ENCODE measurements around the gene ZNF771. TPM values are rescaled to one million over a fixed set of nuclear protein-coding genes. Genes with fewer than 3 reads are reported as not detected.
A peak's percentile ranks its signal among the peaks of the same experiment; 100 is the strongest.

The ZNF771 gene
- total RNA-seq, 1 experiment from 2014 or later = 19.0 TPM

GRCh38 chr16:30380072-30380802 lies 27.2 kb upstream of the ZNF771 start:
- H4K20me1 ChIP-seq (ENCODE audit: insufficient read depth) = no peaks in the 10 kb centered on the region
- peaks cover 19% of the 10 kb centered on the region for H3K4me1 ChIP-seq (replicated peaks; ENCODE audit: insufficient read depth)
- no peak for DNase-seq
- no peaks in the 10 kb centered on the region for H3K9me2 ChIP-seq (ENCODE audit: insufficient read depth)
- H3K27ac ChIP-seq = no peak overlapping the region
- intact Hi-C loops (cut with micrococcal nuclease; ENCODE audit: unreplicated experiment) = no loop called here
- H3K27me3 ChIP-seq (ENCODE audit: insufficient read depth, low read depth) = no peaks in the 10 kb centered on the region
- peaks cover 13% of the 10 kb centered on the region; the same call in 1 of the 2 replicates for H3K79me2 ChIP-seq (ENCODE audit: low read depth)
- no peak for TF ChIP-seq CTCF (conservative IDR thresholded peaks at IDR 0.05)
- TF ChIP-seq EZH2 (IDR thresholded peaks at IDR 0.05; ENCODE audit: low read depth) = no peak
- TSS peak; percentile 51 for BruUV-seq (replicated peaks)
- no peaks in the 10 kb centered on the region for H3K36me3 ChIP-seq (ENCODE audit: low read depth)
- H3K4me3 ChIP-seq = no peak overlapping the region
- H3F3A ChIP-seq (ENCODE audit: insufficient read depth, low read depth) = peaks cover 31% of the 10 kb centered on the region
- H2AFZ ChIP-seq = no peak overlapping the region
- CTCF ChIA-PET = interaction anchor here (0.6 kb wide), 1 partner anchor 16 kb away, joined by 5 read pairs; no protein-coding TSS in a partner anchor
- no peaks in the 10 kb centered on the region for H3K9me3 ChIP-seq (ENCODE audit: insufficient read depth, low read depth)
- POLR2A ChIA-PET (ENCODE audit: unreplicated experiment) = interaction anchor here (0.7 kb wide), 1 partner anchor 558 kb away, joined by 4 read pairs; no protein-coding TSS in a partner anchor
- peak overlapping the region; percentile 98; the same call in 1 of the 2 replicates for H3K4me2 ChIP-seq

- Histone ChIP-seq H3K36me3 (ENCODE audit: low read depth) (no peaks in the 10 kb centered on the region), H3K79me2 (ENCODE audit: low read depth) (peaks cover 13% of the 10 kb centered on the region; the same call in 1 of the 2 replicates), H4K20me1 (ENCODE audit: insufficient read depth) (no peaks in the 10 kb centered on the region), H3K4me1 (replicated peaks; ENCODE audit: insufficient read depth) (peaks cover 19% of the 10 kb centered on the region), H3K9me2 (ENCODE audit: insufficient read depth) (no peaks in the 10 kb centered on the region), H3K27ac (no peak overlapping the region), H3K4me2 (no peak overlapping the region), H3K9me3 (ENCODE audit: insufficient read depth, low read depth) (no peaks in the 10 kb centered on the region), H3F3A (ENCODE audit: insufficient read depth, low read depth) (peaks cover 31% of the 10 kb centered on the region), H3K27me3 (ENCODE audit: insufficient read depth, low read depth) (no peaks in the 10 kb centered on the region), H3K4me3 (no peak overlapping the region), H2AFZ (no peak overlapping the region)
- TF ChIP-seq CTCF (conservative IDR thresholded peaks at IDR 0.05) = no peak
- no peak for DNase-seq
- intact Hi-C loops (cut with micrococcal nuclease; ENCODE audit: unreplicated experiment) = no loop called here
- no TSS peak for BruUV-seq (replicated peaks)
- CTCF ChIA-PET = interaction anchor here (0.6 kb wide), 1 partner anchor 10 kb away, joined by 3 read pairs; no protein-coding TSS in a partner anchor
- POLR2A ChIA-PET (ENCODE audit: unreplicated experiment) = interaction anchor here (0.7 kb wide), 1 partner anchor 559 kb away, joined by 4 read pairs; no protein-coding TSS in a partner anchor
These were observed 26.6 kb upstream of the ZNF771 start for GRCh38 chr16:30380803-30381208.

GRCh38 chr16:30381291-30382041 lies 25.9 kb upstream of the ZNF771 start:
- Histone ChIP-seq H3K79me2 (ENCODE audit: low read depth) (peaks cover 13% of the 10 kb centered on the region; the same call in 1 of the 2 replicates), H3K36me3 (ENCODE audit: low read depth) (no peaks in the 10 kb centered on the region), H3K9me3 (ENCODE audit: insufficient read depth, low read depth) (no peaks in the 10 kb centered on the region), H3F3A (ENCODE audit: insufficient read depth, low read depth) (peaks cover 31% of the 10 kb centered on the region), H3K27ac (no peak overlapping the region), H3K4me1 (replicated peaks; ENCODE audit: insufficient read depth) (peaks cover 17% of the 10 kb centered on the region), H3K27me3 (ENCODE audit: insufficient read depth, low read depth) (no peaks in the 10 kb centered on the region), H2AFZ (no peak overlapping the region), H3K4me3 (no peak overlapping the region), H4K20me1 (ENCODE audit: insufficient read depth) (no peaks in the 10 kb centered on the region), H3K4me2 (no peak overlapping the region), H3K9me2 (ENCODE audit: insufficient read depth) (no peaks in the 10 kb centered on the region)
- TF ChIP-seq EZH2 (IDR thresholded peaks at IDR 0.05; ENCODE audit: low read depth) = no peak
- TF ChIP-seq CTCF (conservative IDR thresholded peaks at IDR 0.05) = no peak
- no peak for DNase-seq
- ChIA-PET CTCF (interaction anchor here (0.6 kb wide), 1 partner anchor 10 kb away, joined by 3 read pairs; no protein-coding TSS in a partner anchor), POLR2A (ENCODE audit: unreplicated experiment) (interaction anchor here (0.6 kb wide), 1 partner anchor 46 kb away, joined by 5 read pairs; no protein-coding TSS in a partner anchor)
- intact Hi-C loops (cut with micrococcal nuclease; ENCODE audit: unreplicated experiment) = no loop called here
- no TSS peak for BruUV-seq (replicated peaks)

All from PC-9 (cell line).